Activated CD8-positive, alpha-beta T cell treated with anti-CD3 and anti-CD28 coated beads, Interleukin-2, amount 10 ng/mL, durations not matched to agents 7 days and 5 days (primary cell): Measurements from ENCODE around the gene HAUS3. TPM values are rescaled to one million over a fixed set of nuclear protein-coding genes. Genes with fewer than 3 reads are reported as not detected.
A peak's percentile ranks its signal among the peaks of the same experiment; 100 is the strongest.

Experiments used
- ATAC-seq: fragments of 150-1000 bp; cut with Tn5 transposase; one replicate; pipeline ENCODE4 v1.10.0; 2021; ENCODE audit warnings: moderate library complexity
- CTCF ChIA-PET: fragments of 350-600 bp; sonication (Branson Sonifier 250); formaldehyde crosslinking; loops from one replicate; lab custom pipeline; 2021; ENCODE audit warnings: antibody characterized with exemption; lab: Charles Lee
- POLR2A ChIA-PET: fragments of 350-600 bp; sonication (Branson Sonifier 250); formaldehyde crosslinking; loops from one replicate; lab custom pipeline; 2021; ENCODE audit warnings: antibody characterized with exemption; lab: Charles Lee
- DNase-seq: peaks from one replicate; pipeline ENCODE4 v3.0.0-alpha.2; 2020
- H3K27ac Mint-ChIP-seq: one replicate; pipeline ENCODE4 v1.8.0; 2021; ENCODE audit warnings: mild to moderate bottlenecking, mixed read lengths
- H3K27me3 Mint-ChIP-seq: one replicate; pipeline ENCODE4 v1.8.0; 2021; ENCODE audit warnings: low read depth, mixed read lengths
- H3K36me3 Mint-ChIP-seq: one replicate; pipeline ENCODE4 v1.8.0; 2021; ENCODE audit warnings: low read depth, mixed read lengths
- H3K4me1 Mint-ChIP-seq: one replicate; pipeline ENCODE4 v1.8.0; 2021; ENCODE audit warnings: low read depth, mixed read lengths
- H3K4me3 Mint-ChIP-seq: one replicate; pipeline ENCODE4 v1.8.0; 2021; ENCODE audit warnings: mild to moderate bottlenecking, mixed read lengths
- H3K9me3 Mint-ChIP-seq: one replicate; pipeline ENCODE4 v1.8.0; 2022; ENCODE audit warnings: mixed read lengths; ENCODE audit not compliant: insufficient read depth
- total RNA-seq, 2 experiments: library from RNA; stranded (reverse); gene quantifications; one replicate each; pipeline ENCODE4 v1.2.3, GENCODE V29; 2021

HAUS3 gene
- total RNA-seq, 2 experiments from 2014 or later, result 22.0 to 25.8 TPM

DNA sequence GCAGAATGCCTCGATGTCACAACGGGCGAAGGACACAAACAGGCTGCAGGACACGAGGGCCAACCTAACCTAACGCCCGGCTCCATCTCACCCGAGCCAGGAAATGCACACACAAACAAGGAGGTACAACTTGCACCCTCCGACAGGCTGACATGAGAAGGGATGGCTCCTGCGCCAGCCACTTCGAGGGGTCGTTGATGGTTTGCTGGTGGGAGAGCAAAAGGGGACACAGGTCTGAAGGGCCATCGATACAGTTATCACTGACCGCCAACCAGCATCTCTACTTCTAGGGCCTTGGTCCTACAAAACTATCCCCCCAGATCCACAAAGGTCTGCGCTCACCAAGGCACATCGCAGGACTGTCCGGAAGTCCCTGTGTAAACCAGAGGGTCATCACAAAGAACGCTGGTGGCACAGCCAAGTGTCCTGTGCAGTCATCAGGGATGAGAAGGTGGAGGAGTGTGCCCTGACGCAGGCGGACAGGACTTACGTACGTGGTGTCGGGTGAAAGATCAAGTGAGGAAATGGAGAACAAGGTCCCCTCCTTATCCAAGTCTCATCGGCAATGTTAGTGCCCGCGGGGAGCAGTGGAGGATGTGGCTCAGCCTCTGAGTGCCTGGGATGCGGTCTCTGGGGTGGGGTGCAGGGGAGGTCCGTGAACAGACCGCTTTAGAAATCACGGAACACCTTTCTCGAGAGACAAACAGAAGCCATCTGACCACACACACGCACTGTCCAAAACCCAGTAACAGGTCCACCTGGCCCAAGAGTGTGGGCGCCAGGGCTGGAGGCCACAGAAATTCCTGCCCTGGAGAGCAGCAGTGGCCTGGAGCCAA is 13.0 kb upstream of the HAUS3 start:
- peak; percentile 19 for DNase-seq
- Mint-ChIP-seq H3K9me3 (no peaks in the 10 kb centered on the region), H3K4me3 (no peak overlapping the region), H3K36me3 (no peaks in the 10 kb centered on the region), H3K4me1 (no peaks in the 10 kb centered on the region), H3K27me3 (no peaks in the 10 kb centered on the region), H3K27ac (no peak overlapping the region)
- POLR2A ChIA-PET, result interaction anchor here (1.0 kb wide), 1 partner anchor 13 kb away, joined by 3 read pairs; the partner anchor contains the start of genes HAUS3 and POLN
- ATAC-seq, result no peak
- CTCF ChIA-PET, result no interaction called here

DNA sequence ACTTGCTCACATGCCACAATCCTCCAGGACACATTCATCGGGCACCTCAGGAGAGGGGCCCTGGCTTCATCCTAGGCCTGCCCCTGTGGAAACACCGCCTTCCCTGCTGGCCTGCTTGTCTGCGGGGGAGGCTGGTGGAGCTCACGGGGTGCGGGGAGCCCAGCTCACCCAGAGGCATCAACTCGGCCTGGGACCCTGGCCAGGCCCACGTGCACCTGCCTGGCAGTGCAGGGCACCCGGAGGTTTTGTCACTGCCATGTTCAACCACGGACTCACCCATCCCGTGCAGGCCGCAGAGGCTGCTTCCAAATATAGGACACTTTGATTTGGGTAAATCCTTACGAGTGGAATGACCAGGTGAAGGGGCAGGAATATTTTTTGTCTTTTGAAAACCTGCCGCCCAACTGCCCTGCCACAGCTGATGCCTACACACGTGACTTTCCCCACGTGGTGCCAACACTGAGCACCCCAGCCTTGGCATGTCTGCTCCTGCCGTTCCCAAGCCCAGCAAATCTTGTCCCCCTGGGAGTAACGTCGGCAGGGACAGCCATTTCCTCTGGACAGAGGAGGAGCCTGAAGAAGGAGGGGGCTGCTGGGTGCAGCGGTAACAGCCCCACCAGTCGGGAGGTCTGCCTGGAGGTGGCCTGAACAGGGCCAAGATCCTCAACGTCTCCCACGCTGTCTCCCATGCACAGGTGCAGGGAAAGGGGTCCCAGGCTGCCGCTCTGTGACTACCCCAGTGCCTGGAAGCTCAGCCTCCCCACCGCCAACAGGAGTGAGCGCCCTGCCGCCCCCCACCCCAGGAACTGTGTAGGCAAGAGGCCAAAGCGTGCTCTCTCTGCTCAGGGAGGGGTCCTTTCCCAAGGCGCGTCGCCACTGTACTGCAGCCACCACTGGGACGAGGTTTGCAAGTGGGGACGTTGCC is 11.5 kb upstream of the HAUS3 start:
- Mint-ChIP-seq H3K4me1 (no peaks in the 10 kb centered on the region), H3K9me3 (no peaks in the 10 kb centered on the region), H3K27me3 (no peaks in the 10 kb centered on the region), H3K4me3 (no peak overlapping the region), H3K36me3 (no peaks in the 10 kb centered on the region), H3K27ac (no peak overlapping the region)
- ChIA-PET CTCF (no interaction called here), POLR2A (no interaction called here)
- DNase-seq, result peak; percentile 14
- ATAC-seq, result no peak

DNA sequence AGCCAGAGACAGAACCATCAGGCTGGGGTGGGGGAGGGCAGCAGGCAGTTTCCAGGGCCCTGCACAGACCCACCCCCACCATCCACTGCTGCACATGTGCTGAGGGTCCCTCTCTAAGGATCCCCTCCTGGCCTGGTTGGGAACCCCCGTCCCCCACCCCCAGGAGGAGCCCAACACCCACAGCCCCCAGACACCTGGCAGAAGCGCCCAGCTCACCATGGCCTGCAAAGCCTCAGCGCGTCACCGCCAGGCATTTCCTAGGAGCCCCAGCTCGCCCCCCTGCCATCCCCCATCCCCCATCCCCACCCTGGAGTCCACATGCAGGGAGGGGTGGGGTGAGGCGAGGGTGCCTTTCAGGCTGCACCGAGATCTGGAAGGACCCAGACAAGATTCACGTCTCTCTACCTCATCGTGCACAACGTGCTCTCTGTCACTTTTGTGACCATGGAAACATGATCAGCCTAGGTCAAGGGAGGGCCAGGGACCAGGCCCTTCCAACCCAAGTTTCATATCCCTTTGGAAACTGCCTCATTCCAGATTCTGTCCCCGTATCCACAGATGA is 10.7 kb upstream of the HAUS3 start:
- ChIA-PET CTCF (no interaction called here), POLR2A (no interaction called here)
- H3K4me1 Mint-ChIP-seq, result no peaks in the 10 kb centered on the region
- H3K4me3 Mint-ChIP-seq, result no peak overlapping the region
- ATAC-seq (no peak), DNase-seq (peak; percentile 13)
- no peaks in the 10 kb centered on the region for H3K36me3 Mint-ChIP-seq
- no peaks in the 10 kb centered on the region for H3K27me3 Mint-ChIP-seq
- no peak overlapping the region for H3K27ac Mint-ChIP-seq
- no peaks in the 10 kb centered on the region for H3K9me3 Mint-ChIP-seq

DNA sequence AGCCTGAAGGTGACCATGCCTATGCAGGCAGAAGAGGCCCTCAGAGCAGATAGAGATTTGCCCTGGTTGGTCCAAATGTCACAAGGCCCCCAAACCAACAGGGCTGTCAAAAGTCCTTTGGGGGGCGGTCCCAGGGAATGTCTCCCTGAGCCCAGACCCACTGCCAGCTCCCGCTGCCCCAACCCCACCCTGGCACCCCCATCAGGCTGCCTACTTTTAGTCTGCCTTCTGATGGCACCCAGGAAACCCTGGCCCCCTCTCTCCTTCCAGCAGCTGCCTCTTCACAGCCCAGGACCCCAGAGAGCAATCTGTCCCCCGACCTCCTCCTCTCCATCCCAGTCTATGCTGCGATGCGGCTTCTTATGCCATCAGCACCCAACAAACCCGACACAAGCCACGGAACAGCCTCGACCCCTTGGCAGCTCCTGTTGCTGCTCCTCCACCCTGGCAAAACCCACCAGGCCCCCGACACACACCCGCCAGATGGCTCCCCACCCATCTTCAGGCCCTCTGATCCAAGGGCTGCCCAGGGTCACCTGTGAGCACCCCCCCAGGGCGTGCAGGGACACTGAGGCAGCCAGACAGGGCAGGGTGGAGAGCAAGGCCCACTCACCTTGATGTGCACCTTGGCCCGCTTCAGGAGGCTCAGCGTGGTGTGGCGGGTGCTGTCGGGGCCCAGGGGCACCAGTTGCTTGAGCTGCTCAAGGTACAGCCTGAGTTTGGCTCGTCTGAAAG is 10.0 kb upstream of the HAUS3 start:
- no peak for ATAC-seq
- no peak overlapping the region for H3K4me3 Mint-ChIP-seq
- DNase-seq, result peak; percentile 16
- POLR2A ChIA-PET, result no interaction called here
- no peak overlapping the region for H3K27ac Mint-ChIP-seq
- no peaks in the 10 kb centered on the region for H3K27me3 Mint-ChIP-seq
- no peaks in the 10 kb centered on the region for H3K4me1 Mint-ChIP-seq
- CTCF ChIA-PET, result no interaction called here
- H3K36me3 Mint-ChIP-seq, result no peaks in the 10 kb centered on the region
- H3K9me3 Mint-ChIP-seq, result no peaks in the 10 kb centered on the region

DNA sequence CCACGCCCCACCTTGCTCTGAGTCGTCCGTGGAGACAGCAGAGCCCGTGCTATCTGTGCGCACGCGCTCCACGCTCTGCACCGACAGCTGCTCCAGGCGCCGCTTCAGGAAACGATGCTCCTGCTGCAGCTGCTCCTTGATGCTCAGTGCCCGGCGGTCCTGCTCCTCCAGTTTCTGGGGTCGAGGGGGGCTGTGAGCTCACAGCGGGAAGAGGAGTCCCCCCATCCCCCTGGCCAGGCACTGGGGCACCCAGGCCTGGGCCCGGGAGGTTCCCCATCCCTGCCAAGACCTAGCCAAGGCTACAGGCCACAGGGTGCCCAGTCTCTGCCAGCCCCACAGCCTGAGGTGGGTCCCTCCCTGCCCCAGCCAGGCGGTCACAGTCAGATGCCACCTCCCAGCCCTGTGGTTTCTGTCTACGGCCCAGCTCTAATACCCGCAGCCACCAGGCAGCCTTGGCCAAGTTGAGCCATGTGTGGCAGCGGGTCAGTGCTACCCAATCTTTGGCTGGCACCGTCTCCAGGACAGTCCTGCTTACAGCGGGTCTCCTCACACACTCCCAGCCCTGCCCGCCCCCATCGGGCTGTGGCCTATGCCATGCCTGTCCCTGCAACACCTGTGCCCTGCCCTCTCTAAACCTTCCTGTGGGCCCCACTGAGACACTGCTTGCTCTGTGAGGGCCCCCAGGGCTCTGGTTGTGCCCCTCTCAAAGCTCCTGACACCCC is 9.3 kb upstream of the HAUS3 start:
- H3K27ac Mint-ChIP-seq, result no peak overlapping the region
- H3K4me1 Mint-ChIP-seq, result no peaks in the 10 kb centered on the region
- no peaks in the 10 kb centered on the region for H3K27me3 Mint-ChIP-seq
- ATAC-seq (no peak), DNase-seq (peak; percentile 17)
- H3K9me3 Mint-ChIP-seq, result no peaks in the 10 kb centered on the region
- ChIA-PET POLR2A (interaction anchor here (1.7 kb wide), 1 partner anchor 10 kb away, joined by 4 read pairs; no protein-coding TSS in a partner anchor), CTCF (no interaction called here)
- H3K36me3 Mint-ChIP-seq, result no peaks in the 10 kb centered on the region
- no peak overlapping the region for H3K4me3 Mint-ChIP-seq

DNA sequence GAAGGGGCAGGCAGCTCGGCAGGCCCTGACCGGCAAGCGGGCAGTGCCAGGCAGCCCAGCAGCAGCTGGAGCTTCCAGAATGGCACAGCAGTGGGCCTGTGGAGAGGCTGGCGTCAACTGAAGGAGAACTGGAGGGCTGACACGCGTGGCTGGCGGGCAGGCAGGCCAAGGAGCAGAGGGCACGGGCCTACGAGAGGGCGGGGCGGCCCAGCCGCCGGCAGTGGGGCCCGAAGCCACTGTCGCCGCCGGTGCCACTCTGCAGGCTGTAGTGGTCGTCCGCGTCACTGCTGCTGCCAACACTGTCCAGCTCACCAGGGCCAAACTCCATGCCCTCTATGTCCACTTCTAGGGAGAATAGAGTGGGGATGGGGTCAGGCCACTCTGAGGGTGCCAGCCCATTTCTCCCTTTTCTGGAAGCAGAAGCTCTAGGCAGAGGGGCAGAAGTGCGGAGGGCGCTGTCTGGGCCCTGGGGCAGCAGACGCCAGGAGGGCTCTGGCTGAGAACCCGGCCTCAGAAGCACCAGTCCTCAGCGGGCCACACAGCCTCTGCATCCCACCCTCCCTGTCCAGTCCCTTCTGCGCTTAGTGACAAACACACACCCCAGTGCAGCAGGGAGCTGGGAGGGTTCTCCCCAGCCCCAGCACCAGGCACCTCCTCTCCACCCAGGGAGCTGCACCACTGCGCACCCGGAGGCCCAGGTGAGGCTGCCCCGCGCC is 8.6 kb upstream of the HAUS3 start:
- CTCF ChIA-PET, result no interaction called here
- ATAC-seq (no peak), DNase-seq (peak; percentile 13)

DNA sequence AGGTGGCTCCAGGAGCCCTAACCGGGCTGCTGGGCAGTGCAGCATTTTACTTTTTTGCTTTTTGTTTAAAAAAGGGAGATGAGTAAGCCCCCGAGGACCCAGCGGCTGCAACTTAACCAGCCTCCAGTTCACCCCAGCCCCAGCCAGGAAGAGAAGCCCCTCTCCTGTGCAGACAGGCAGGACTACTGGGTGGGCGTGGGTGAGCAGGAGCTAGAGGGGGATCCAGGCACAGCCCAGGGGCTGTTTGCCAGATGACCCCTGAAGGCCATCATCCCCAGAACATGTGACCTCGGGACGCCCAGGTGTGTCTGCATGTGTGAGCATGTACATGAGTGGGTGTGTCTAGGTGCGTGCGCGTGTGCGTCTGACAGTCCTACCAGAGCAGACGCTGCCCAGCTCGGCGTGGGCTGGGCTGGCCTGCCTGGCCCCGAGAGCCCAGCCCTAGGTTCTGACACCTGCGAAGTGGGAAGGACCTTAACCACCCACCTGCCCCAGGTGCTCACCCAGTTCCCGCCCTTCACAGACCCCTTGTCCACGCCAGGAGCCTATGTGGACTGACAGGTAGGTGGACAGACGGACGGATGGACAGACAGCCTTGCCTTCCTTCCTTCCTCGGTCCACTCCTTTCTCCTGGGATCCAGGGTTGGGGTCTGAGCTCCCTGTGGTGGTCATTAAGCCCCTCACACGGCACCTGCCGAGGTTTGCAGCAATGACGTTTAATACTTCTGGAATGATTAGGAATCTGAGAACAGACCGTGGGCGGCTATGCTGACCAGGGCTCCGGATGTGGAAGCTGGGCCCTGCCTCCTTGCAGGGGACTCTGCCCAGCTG is 7.8 kb upstream of the HAUS3 start:
- CTCF ChIA-PET, result interaction anchor here (0.9 kb wide), 1 partner anchor 12 kb away, joined by 3 read pairs; no protein-coding TSS in a partner anchor
- Mint-ChIP-seq H3K36me3 (no peaks in the 10 kb centered on the region), H3K27me3 (no peaks in the 10 kb centered on the region), H3K4me3 (no peak overlapping the region), H3K27ac (no peak overlapping the region), H3K9me3 (no peaks in the 10 kb centered on the region), H3K4me1 (peaks cover 11% of the 10 kb centered on the region)
- POLR2A ChIA-PET, result interaction anchor here (0.6 to 1.9 kb wide), 3 partner anchors 9 to 23 kb away, joined by 3 to 8 read pairs (median 4); partner anchors contain the start of gene MXD4
- no peak for ATAC-seq
- DNase-seq, result peak; percentile 18

More for the DNA sequence above, 8.6 kb upstream of the HAUS3 start:
- POLR2A ChIA-PET, result interaction anchor here (1.7 kb wide), 1 partner anchor 9 kb away, joined by 4 read pairs; no protein-coding TSS in a partner anchor
- H3K36me3 Mint-ChIP-seq, result no peaks in the 10 kb centered on the region
- no peaks in the 10 kb centered on the region for H3K27me3 Mint-ChIP-seq
- no peak overlapping the region for H3K4me3 Mint-ChIP-seq
- H3K27ac Mint-ChIP-seq, result no peak overlapping the region
- H3K9me3 Mint-ChIP-seq, result no peaks in the 10 kb centered on the region
- peaks cover 3% of the 10 kb centered on the region for H3K4me1 Mint-ChIP-seq

DNA sequence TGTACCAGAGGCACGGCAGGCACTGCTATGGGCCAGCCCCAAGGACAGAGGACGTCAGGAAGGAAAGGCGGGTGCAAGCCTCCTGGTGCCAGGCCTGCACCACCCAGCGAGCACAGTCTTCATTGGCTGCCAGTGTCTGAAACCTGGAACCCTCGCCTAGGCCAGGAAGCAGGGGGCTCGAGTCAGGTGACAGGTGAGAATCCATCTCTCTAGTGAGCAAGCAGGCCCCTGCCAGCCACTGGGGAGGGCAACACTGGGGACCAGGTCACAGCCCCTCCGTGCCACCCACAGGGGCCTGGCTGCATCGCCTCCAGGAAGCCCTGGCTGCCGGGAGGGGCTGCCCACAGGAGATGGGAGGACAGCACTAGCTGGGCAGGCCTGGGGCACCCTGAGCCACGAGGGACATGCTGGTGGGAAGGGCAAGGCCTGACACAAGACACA is 6.9 kb upstream of the HAUS3 start:
- no peak overlapping the region for H3K4me3 Mint-ChIP-seq
- DNase-seq (peak; percentile 16), ATAC-seq (no peak)
- H3K27ac Mint-ChIP-seq, result no peak overlapping the region
- peaks cover 1% of the 10 kb centered on the region for H3K27me3 Mint-ChIP-seq
- CTCF ChIA-PET, result interaction anchor here (0.8 to 0.9 kb wide), 2 partner anchors 11 to 41 kb away, joined by 3 read pairs; no protein-coding TSS in a partner anchor
- H3K9me3 Mint-ChIP-seq, result no peaks in the 10 kb centered on the region
- no peaks in the 10 kb centered on the region for H3K36me3 Mint-ChIP-seq
- POLR2A ChIA-PET, result interaction anchor here (1.9 kb wide), 1 partner anchor 14 kb away, joined by 8 read pairs; the partner anchor contains the start of gene MXD4
- peaks cover 15% of the 10 kb centered on the region for H3K4me1 Mint-ChIP-seq

DNA sequence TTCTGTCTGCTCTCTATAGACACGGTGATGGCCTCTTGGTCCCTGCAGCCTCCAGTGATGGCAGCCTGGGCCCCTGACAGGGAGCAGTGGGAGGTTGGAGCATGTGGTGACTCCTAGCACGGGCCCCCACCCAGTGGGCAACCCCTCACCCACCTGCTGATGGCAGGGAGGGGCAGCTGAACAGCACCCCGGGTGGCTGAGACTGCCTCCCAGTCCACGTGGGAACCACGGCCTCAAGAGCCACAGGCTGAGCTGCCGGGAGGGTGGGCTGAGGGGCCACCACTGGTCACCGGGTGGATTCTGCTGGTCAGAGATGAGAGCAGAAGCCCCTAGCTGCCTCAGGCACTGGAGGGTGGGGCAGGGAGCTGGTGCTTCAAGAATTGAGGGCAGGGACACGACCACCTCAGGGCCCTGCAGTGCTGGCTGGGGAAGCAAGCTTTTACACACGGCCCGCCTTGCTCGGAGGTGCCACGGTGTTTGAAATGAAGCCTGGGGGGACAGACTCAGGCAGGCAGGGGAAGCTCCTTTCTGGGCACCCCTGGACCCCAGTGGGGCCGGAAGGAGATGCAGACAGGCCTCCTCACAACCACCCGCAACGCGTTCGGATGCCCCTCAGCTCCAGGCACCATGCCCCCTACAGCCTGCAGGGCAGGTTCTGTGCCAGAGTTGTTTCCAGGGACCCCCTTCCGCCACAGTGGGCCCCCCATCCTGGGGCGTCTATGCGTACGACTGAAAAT is 6.3 kb upstream of the HAUS3 start:
- no peaks in the 10 kb centered on the region for H3K36me3 Mint-ChIP-seq
- no peaks in the 10 kb centered on the region for H3K9me3 Mint-ChIP-seq
- peaks cover 4% of the 10 kb centered on the region for H3K27me3 Mint-ChIP-seq
- no peak overlapping the region for H3K27ac Mint-ChIP-seq
- ATAC-seq, result no peak
- no peak overlapping the region for H3K4me3 Mint-ChIP-seq
- ChIA-PET CTCF (interaction anchor here (0.8 to 0.9 kb wide), 2 partner anchors 10 to 42 kb away, joined by 3 read pairs; no protein-coding TSS in a partner anchor), POLR2A (interaction anchor here (0.6 to 1.9 kb wide), 2 partner anchors 14 to 32 kb away, joined by 4 to 8 read pairs; partner anchors contain the start of gene MXD4)
- H3K4me1 Mint-ChIP-seq, result peaks cover 20% of the 10 kb centered on the region
- peak; percentile 14 for DNase-seq
